Colonic mucosa (tissue), 4 donors: ENCODE data around the gene EFHC2. TPM values are rescaled to one million over a fixed set of nuclear protein-coding genes. Genes with fewer than 3 reads are reported as not detected.

Experiments used
- DNase-seq: peaks from one replicate; pipeline ENCODE4 v3.0.0-alpha.2; 2020
- H3K27ac ChIP-seq: fragments of 200-600 bp; one replicate; pipeline ENCODE4 v1.8.0; 2021
- H3K27me3 ChIP-seq: fragments of 200-600 bp; one replicate; pipeline ENCODE4 v1.8.0; 2021
- H3K36me3 ChIP-seq: fragments of 200-600 bp; one replicate; pipeline ENCODE4 v1.8.0; 2021
- H3K4me1 ChIP-seq: fragments of 200-600 bp; one replicate; pipeline ENCODE4 v1.8.0; 2021; ENCODE audit warnings: mild to moderate bottlenecking
- H3K4me3 ChIP-seq: fragments of 200-600 bp; one replicate; pipeline ENCODE4 v1.8.0; 2021
- H3K9ac ChIP-seq, 2 donors: one replicate each; pipeline ENCODE4 v1.7.0; 2013; ENCODE audit warnings: control low read depth in 2 of 2, low read depth in 2 of 2, low read length in 2 of 2
- H3K9me3 ChIP-seq: fragments of 200-600 bp; one replicate; pipeline ENCODE4 v1.8.0; 2021
- intact Hi-C: fragments of 100-400 bp; cut with DNase I; formaldehyde crosslinking; loops from one replicate; pipeline ENCODE4 v1.14.1; 2022
- total RNA-seq, 2 donors: library from RNA; stranded (reverse); fragmentation: NEBNext Ultra II Directional in 1 of 2; extraction: Animal tissue kit (Norgen Biotek cat#: 25700) in 1 of 2; gene quantifications; one replicate each; pipeline ENCODE4 v1.2.1, GENCODE V29; 2021
- TF ChIP-seq, protein P1 (sequence below): fragments of 200-600 bp; IDR thresholded peaks from one replicate; pipeline ENCODE4 v1.8.0; 2022; ENCODE audit warnings: antibody characterized with exemption, mild to moderate bottlenecking
- donor health status: healthy.
- donor health status: DM: no; HTN: no; CAD: no.
- donor health status: DM: no; HTN: no; CAD: no.

The EFHC2 gene
- total RNA-seq, 2 donors from 2014 or later, result 0.57 to 2.0 TPM

DNA sequence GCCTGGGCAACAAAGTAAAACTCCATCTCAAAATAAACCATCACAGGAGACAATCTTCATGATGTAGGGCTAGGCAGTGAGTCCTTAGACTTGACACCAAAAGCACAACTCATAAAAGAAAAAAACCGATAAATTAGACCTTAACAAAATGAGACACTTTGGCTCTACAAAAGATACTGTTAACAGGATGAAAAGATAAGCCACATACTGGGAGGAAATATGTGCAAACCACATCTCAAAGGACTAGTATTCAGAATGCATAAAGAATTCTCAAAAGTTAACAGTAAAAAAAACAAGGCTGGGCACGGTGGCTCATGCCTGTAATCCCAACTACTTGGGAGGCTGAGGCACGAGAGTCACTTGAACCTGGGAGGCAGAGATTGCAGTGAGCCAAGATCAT, 13.2 kb downstream of the EFHC2 start:
- Histone ChIP-seq H3K27ac (no peak overlapping the region), H3K4me3 (no peak overlapping the region), H3K9me3 (no peaks in the 10 kb centered on the region), H3K9ac (no peak overlapping the region), H3K36me3 (no peaks in the 10 kb centered on the region), H3K4me1 (no peaks in the 10 kb centered on the region), H3K27me3 (no peaks in the 10 kb centered on the region)
- TF ChIP-seq, protein P1, sequence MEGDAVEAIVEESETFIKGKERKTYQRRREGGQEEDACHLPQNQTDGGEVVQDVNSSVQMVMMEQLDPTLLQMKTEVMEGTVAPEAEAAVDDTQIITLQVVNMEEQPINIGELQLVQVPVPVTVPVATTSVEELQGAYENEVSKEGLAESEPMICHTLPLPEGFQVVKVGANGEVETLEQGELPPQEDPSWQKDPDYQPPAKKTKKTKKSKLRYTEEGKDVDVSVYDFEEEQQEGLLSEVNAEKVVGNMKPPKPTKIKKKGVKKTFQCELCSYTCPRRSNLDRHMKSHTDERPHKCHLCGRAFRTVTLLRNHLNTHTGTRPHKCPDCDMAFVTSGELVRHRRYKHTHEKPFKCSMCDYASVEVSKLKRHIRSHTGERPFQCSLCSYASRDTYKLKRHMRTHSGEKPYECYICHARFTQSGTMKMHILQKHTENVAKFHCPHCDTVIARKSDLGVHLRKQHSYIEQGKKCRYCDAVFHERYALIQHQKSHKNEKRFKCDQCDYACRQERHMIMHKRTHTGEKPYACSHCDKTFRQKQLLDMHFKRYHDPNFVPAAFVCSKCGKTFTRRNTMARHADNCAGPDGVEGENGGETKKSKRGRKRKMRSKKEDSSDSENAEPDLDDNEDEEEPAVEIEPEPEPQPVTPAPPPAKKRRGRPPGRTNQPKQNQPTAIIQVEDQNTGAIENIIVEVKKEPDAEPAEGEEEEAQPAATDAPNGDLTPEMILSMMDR, result no peak
- DNase-seq, result no peak
- intact Hi-C loops, result no loop called here

DNA sequence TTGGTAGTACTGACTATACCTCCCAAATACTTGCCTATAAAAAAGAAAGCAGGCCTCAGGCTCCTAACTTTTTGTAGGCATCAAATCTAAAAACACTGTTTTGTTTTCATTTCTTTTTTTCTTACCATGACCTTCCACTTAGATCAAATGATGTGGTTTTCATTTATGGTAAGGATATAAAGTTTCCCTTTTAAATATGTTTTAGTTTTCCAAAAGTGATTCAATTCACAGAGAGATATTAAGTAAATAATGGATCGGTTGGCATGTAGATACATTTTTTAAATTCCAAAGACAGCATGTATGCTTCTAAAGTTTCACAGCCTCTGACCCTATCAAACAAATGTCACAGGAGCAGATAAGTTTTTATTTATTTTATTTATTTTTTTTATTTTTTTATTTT, 23.9 kb downstream of the EFHC2 start:
- TF ChIP-seq, protein P1, result no peak
- Histone ChIP-seq H3K27ac (no peak overlapping the region), H3K9me3 (no peaks in the 10 kb centered on the region), H3K4me3 (no peak overlapping the region), H3K4me1 (no peaks in the 10 kb centered on the region), H3K27me3 (no peaks in the 10 kb centered on the region), H3K9ac (no peak overlapping the region), H3K36me3 (no peaks in the 10 kb centered on the region)
- intact Hi-C loops, result no loop called here
- no peak for DNase-seq

DNA sequence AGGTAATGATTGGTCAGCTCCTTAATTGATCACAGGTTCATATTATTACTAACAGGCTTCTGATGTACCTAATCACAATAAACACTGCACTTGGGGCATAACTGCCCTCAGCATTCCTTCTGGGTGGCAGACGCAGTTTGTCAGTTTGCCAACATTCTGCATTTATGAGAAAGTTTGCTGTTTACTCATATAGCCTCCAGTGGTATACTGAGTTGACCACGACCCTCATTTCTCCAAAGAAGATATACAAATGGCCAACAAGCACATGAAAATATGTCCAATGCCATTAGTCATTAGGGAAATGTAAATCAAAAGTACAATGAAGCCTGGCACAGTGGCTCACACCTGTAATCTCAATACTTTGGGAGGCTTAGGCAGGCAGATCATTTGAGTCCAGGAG, 26.3 kb downstream of the EFHC2 start:
- no peaks in the 10 kb centered on the region for H3K9me3 ChIP-seq
- H3K4me3 ChIP-seq, result no peak overlapping the region
- intact Hi-C loops, result no loop called here
- TF ChIP-seq, protein P1, result no peak
- no peak overlapping the region for H3K27ac ChIP-seq
- no peak for DNase-seq
- no peaks in the 10 kb centered on the region for H3K27me3 ChIP-seq
- H3K36me3 ChIP-seq, result no peaks in the 10 kb centered on the region
- no peak overlapping the region for H3K9ac ChIP-seq
- H3K4me1 ChIP-seq, result no peaks in the 10 kb centered on the region

DNA sequence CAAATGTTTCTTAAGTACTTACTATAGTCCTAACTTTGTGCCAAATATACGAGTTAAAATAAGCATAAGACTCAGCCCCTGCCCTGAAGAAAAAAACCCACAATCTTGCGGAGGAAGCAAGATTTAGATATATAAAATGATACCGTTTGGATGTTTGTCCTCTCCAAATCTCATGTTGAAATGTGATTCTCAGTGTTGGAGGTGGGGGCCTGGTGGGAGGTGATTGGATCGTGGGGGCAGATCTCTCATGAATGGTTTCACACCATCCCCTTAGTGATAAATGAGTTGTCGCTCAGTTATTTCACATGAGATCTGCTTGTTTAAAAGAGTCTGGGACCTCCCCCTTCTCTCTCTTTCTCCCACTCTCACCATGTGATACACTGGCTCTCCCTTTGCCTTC, 28.7 kb downstream of the EFHC2 start:
- no peak overlapping the region for H3K27ac ChIP-seq
- H3K4me3 ChIP-seq, result no peak overlapping the region
- TF ChIP-seq, protein P1, result no peak
- no peaks in the 10 kb centered on the region for H3K9me3 ChIP-seq
- no peak for DNase-seq
- intact Hi-C loops, result no loop called here
- H3K36me3 ChIP-seq, result no peaks in the 10 kb centered on the region
- no peak overlapping the region for H3K9ac ChIP-seq
- no peaks in the 10 kb centered on the region for H3K4me1 ChIP-seq
- H3K27me3 ChIP-seq, result no peaks in the 10 kb centered on the region

DNA sequence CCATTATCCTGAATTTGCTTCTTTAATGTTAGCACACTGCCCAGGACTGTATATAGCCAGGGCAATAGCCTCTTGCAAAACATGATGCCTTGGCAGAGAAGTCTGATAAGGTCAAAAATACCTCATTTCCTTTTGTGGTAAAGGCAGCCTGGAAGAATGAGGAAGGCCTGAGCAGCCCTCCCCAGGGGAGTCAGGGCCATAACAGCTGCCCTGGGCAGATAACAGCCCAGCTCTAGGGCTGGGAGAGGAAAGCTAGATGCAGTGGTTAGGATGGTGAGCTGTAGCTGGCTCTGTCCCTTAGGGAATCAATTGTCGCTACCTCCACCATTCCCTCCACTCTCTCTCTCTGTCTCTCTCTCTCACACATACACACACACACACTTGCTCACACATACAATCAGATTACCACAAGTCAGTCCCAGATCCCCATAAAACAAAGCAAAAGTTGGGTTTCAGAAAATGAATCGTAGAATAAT, 29.2 kb downstream of the EFHC2 start:
- peak; percentile 31 for DNase-seq
- Histone ChIP-seq H3K27me3 (no peaks in the 10 kb centered on the region), H3K9ac (no peak overlapping the region), H3K4me1 (no peaks in the 10 kb centered on the region), H3K4me3 (no peak overlapping the region), H3K27ac (no peak overlapping the region), H3K9me3 (no peaks in the 10 kb centered on the region), H3K36me3 (no peaks in the 10 kb centered on the region)
- intact Hi-C loops, result no loop called here
- TF ChIP-seq, protein P1, result no peak

DNA sequence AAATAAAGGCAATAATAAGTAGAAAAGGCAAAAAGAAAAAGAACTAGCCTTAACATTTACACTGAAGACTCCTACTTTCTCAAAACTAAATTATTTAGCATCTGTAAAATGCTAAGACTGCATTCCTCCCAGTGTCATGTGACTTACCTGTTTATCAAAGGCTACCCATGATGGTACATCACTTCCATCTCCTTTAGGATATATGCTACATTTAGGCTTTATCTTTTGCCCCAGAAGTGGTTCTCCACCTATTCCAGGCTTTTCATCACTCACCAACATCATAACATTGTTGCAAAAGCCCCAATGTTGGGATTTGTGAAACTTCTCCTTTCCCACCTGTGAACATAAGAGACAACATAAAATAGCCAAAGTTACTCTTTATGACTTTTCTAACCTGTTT, 31.1 kb downstream of the EFHC2 start:
- Histone ChIP-seq H3K27me3 (no peaks in the 10 kb centered on the region), H3K9ac (no peak overlapping the region), H3K27ac (no peak overlapping the region), H3K9me3 (no peaks in the 10 kb centered on the region), H3K4me3 (no peak overlapping the region), H3K4me1 (no peaks in the 10 kb centered on the region), H3K36me3 (no peaks in the 10 kb centered on the region)
- no peak for DNase-seq
- intact Hi-C loops, result no loop called here
- TF ChIP-seq, protein P1, result no peak
